Immature natural killer cell (primary cell): ENCODE data around the gene ACO2. TPM values are rescaled to one million over a fixed set of nuclear protein-coding genes. Genes with fewer than 3 reads are reported as not detected.
"Not testable (repeated sequence)": the region's sequence is repeated elsewhere in the genome, so short reads cannot be mapped to it uniquely, and the experiment has no call there.

Experiments
- DNase-seq, 3 donors: peaks; one replicate each; pipeline ENCODE4 v3.0.0; 2022; ENCODE audit warnings: mixed read lengths in 1 of 3
- H3K27ac Mint-ChIP-seq, 6 donors: one replicate each; pipeline ENCODE4 v1.8.0; 2020; ENCODE audit warnings: mixed read lengths in 6 of 6, mild to moderate bottlenecking in 5 of 6, inconsistent platforms in 4 of 6, moderate library complexity in 3 of 6
- H3K27me3 Mint-ChIP-seq, 3 donors: one replicate each; pipeline ENCODE4 v1.8.0; 2020 to 2021; ENCODE audit warnings: low read depth in 3 of 3, mild to moderate bottlenecking in 3 of 3, mixed read lengths in 3 of 3, moderate library complexity in 3 of 3, inconsistent platforms in 1 of 3
- H3K36me3 Mint-ChIP-seq, 3 donors: one replicate each; pipeline ENCODE4 v1.8.0; 2020; ENCODE audit warnings: mixed read lengths in 3 of 3, inconsistent platforms in 2 of 3, mild to moderate bottlenecking in 2 of 3
- H3K4me1 Mint-ChIP-seq, 2 donors: one replicate each; pipeline ENCODE4 v1.8.0; 2020; ENCODE audit warnings: inconsistent platforms in 2 of 2, mild to moderate bottlenecking in 2 of 2, mixed read lengths in 2 of 2, moderate library complexity in 1 of 2
- H3K4me3 Mint-ChIP-seq, 5 donors: one replicate each; pipeline ENCODE4 v1.8.0; 2020; ENCODE audit warnings: mild to moderate bottlenecking in 5 of 5, mixed read lengths in 5 of 5, inconsistent platforms in 3 of 5, moderate library complexity in 3 of 5
- H3K9me3 Mint-ChIP-seq, 6 donors: one replicate each; pipeline ENCODE4 v1.8.0; 2020; ENCODE audit warnings: mild to moderate bottlenecking in 6 of 6, mixed read lengths in 6 of 6, inconsistent platforms in 4 of 6, moderate library complexity in 3 of 6
- polyA plus RNA-seq, 3 donors: library from polyadenylated mRNA; unstranded; fragments of 300-500 nt; fragmentation: Illumina TruSeq; gene quantifications; one replicate each; pipeline ENCODE4 v1.2.3, GENCODE V29; 2021

The ACO2 gene
- polyA plus RNA-seq, 3 donors from 2014 or later = 77.1 to 115 (median 111) TPM

GRCh38 chr22:41558241-41558630 lies 89.3 kb downstream of the ACO2 start:
- not testable (repeated sequence) for H3K4me1 Mint-ChIP-seq, H3K36me3 Mint-ChIP-seq, H3K27ac Mint-ChIP-seq, H3K4me3 Mint-ChIP-seq, H3K9me3 Mint-ChIP-seq, DNase-seq
- H3K27me3 Mint-ChIP-seq = peaks cover 2 to 21% (median 9%) of the 10 kb centered on the region in 3 donors

GRCh38 chr22:41560095-41560471 lies 91.2 kb downstream of the ACO2 start:
- Mint-ChIP-seq H3K36me3 (no peaks in the 10 kb centered on the region), H3K27ac (no peak overlapping the region), H3K9me3 (no peaks in the 10 kb centered on the region), H3K4me1 (no peaks in the 10 kb centered on the region), H3K27me3 (peaks cover 0 to 24% (median 9%) of the 10 kb centered on the region in 3 donors), H3K4me3 (no peak overlapping the region)
- DNase-seq = no peak

- Mint-ChIP-seq H3K27ac (no peak overlapping the region), H3K9me3 (no peaks in the 10 kb centered on the region), H3K27me3 (peaks cover 1 to 24% (median 9%) of the 10 kb centered on the region in 3 donors), H3K4me1 (no peaks in the 10 kb centered on the region), H3K36me3 (no peaks in the 10 kb centered on the region), H3K4me3 (no peak overlapping the region)
- DNase-seq = no peak
Observed at GRCh38 chr22:41561335-41561734, 92.4 kb downstream of the ACO2 start.

- no peaks in the 10 kb centered on the region for H3K9me3 Mint-ChIP-seq
- H3K27me3 Mint-ChIP-seq = peaks cover 1 to 20% (median 9%) of the 10 kb centered on the region in 3 donors
- H3K4me1 Mint-ChIP-seq = no peaks in the 10 kb centered on the region
- H3K4me3 Mint-ChIP-seq = no peak overlapping the region
- H3K36me3 Mint-ChIP-seq = no peaks in the 10 kb centered on the region
- DNase-seq = no peak
- no peak overlapping the region for H3K27ac Mint-ChIP-seq
Observed at GRCh38 chr22:41561788-41562187, 92.9 kb downstream of the ACO2 start.

GRCh38 chr22:41562461-41562860 lies 93.5 kb downstream of the ACO2 start:
- Mint-ChIP-seq H3K36me3 (no peaks in the 10 kb centered on the region), H3K4me1 (no peaks in the 10 kb centered on the region), H3K27me3 (peaks cover 1 to 17% (median 5%) of the 10 kb centered on the region in 3 donors), H3K4me3 (no peak overlapping the region), H3K9me3 (no peaks in the 10 kb centered on the region), H3K27ac (no peak overlapping the region)
- no peak for DNase-seq

GRCh38 chr22:41563051-41563711 lies 94.3 kb downstream of the ACO2 start:
- Mint-ChIP-seq H3K4me3 (no peak overlapping the region), H3K27me3 (peaks cover 1 to 15% (median 5%) of the 10 kb centered on the region in 3 donors)

GRCh38 chr22:41564563-41564962 lies 95.6 kb downstream of the ACO2 start:
- Mint-ChIP-seq H3K9me3 (no peaks in the 10 kb centered on the region), H3K4me1 (no peaks in the 10 kb centered on the region), H3K27me3 (peaks cover 2 to 15% (median 4%) of the 10 kb centered on the region in 3 donors), H3K4me3 (no peak overlapping the region), H3K36me3 (no peaks in the 10 kb centered on the region), H3K27ac (no peak overlapping the region)
- DNase-seq = no peak

More at GRCh38 chr22:41563051-41563711, 94.3 kb downstream of the ACO2 start:
- Mint-ChIP-seq H3K4me1 (no peaks in the 10 kb centered on the region), H3K27ac (no peak overlapping the region), H3K9me3 (no peaks in the 10 kb centered on the region), H3K36me3 (no peaks in the 10 kb centered on the region)
- DNase-seq = no peak

GRCh38 chr22:41565403-41566054 lies 96.6 kb downstream of the ACO2 start:
- H3K27ac Mint-ChIP-seq = no peak overlapping the region
- no peaks in the 10 kb centered on the region for H3K9me3 Mint-ChIP-seq
- no peak overlapping the region for H3K4me3 Mint-ChIP-seq
- peaks cover 2 to 15% (median 5%) of the 10 kb centered on the region in 3 donors for H3K27me3 Mint-ChIP-seq
- no peaks in the 10 kb centered on the region for H3K36me3 Mint-ChIP-seq
- no peaks in the 10 kb centered on the region for H3K4me1 Mint-ChIP-seq
- no peak for DNase-seq

GRCh38 chr22:41567512-41567768 lies 98.5 kb downstream of the ACO2 start:
- Mint-ChIP-seq H3K4me1 (no peaks in the 10 kb centered on the region), H3K9me3 (no peaks in the 10 kb centered on the region), H3K4me3 (no peak overlapping the region), H3K27me3 (peaks cover 0 to 6% (median 5%) of the 10 kb centered on the region in 3 donors), H3K36me3 (no peaks in the 10 kb centered on the region), H3K27ac (no peak overlapping the region)
- DNase-seq = no peak

GRCh38 chr22:41568811-41569210 lies 99.9 kb downstream of the ACO2 start:
- Mint-ChIP-seq H3K4me1 (no peaks in the 10 kb centered on the region), H3K27me3 (peaks cover 0 to 5% (median 4%) of the 10 kb centered on the region in 3 donors), H3K27ac (no peak overlapping the region), H3K4me3 (no peak overlapping the region), H3K9me3 (no peaks in the 10 kb centered on the region), H3K36me3 (no peaks in the 10 kb centered on the region)
- no peak for DNase-seq

- Mint-ChIP-seq H3K4me1 (no peaks in the 10 kb centered on the region), H3K27me3 (peaks cover 0 to 5% (median 0%) of the 10 kb centered on the region in 3 donors), H3K4me3 (no peak overlapping the region), H3K9me3 (no peaks in the 10 kb centered on the region), H3K36me3 (no peaks in the 10 kb centered on the region), H3K27ac (no peak overlapping the region)
- DNase-seq = no peak
Observed at GRCh38 chr22:41570221-41570620, 101.3 kb downstream of the ACO2 start.

GRCh38 chr22:41571786-41572185 lies 102.9 kb downstream of the ACO2 start:
- Mint-ChIP-seq H3K36me3 (no peaks in the 10 kb centered on the region), H3K4me1 (no peaks in the 10 kb centered on the region), H3K4me3 (no peak overlapping the region), H3K27ac (no peak overlapping the region), H3K27me3 (peaks cover 0 to 4% (median 0%) of the 10 kb centered on the region in 3 donors), H3K9me3 (no peaks in the 10 kb centered on the region)
- DNase-seq = no peak

GRCh38 chr22:41572305-41572704 lies 103.4 kb downstream of the ACO2 start:
- H3K27me3 Mint-ChIP-seq, H3K4me3 Mint-ChIP-seq, H3K4me1 Mint-ChIP-seq, H3K36me3 Mint-ChIP-seq, DNase-seq, H3K9me3 Mint-ChIP-seq: not testable (repeated sequence)
- peak overlapping the region in 1 of 6 donors; percentile 59 for H3K27ac Mint-ChIP-seq

- peaks cover 0 to 4% (median 2%) of the 10 kb centered on the region in 3 donors for H3K27me3 Mint-ChIP-seq
- no peak for DNase-seq
- no peaks in the 10 kb centered on the region for H3K9me3 Mint-ChIP-seq
- no peaks in the 10 kb centered on the region for H3K36me3 Mint-ChIP-seq
- no peak overlapping the region for H3K4me3 Mint-ChIP-seq
- no peak overlapping the region for H3K27ac Mint-ChIP-seq
- H3K4me1 Mint-ChIP-seq = no peaks in the 10 kb centered on the region
Observed at GRCh38 chr22:41573677-41574076, 104.8 kb downstream of the ACO2 start.

GRCh38 chr22:41574847-41575381 lies 106.0 kb downstream of the ACO2 start:
- no peak for DNase-seq
- Mint-ChIP-seq H3K27ac (no peak overlapping the region), H3K27me3 (peaks cover 0 to 4% (median 3%) of the 10 kb centered on the region in 3 donors), H3K9me3 (no peaks in the 10 kb centered on the region), H3K4me3 (no peak overlapping the region), H3K36me3 (no peaks in the 10 kb centered on the region), H3K4me1 (no peaks in the 10 kb centered on the region)
